HCT116 (cell line): Measurements from ENCODE around the gene TADA2B. TPM values are rescaled to one million over a fixed set of nuclear protein-coding genes. Genes with fewer than 3 reads are reported as not detected.

Experiments used
- ATAC-seq: fragments of 200-7000 bp; cut with Tn5 transposase; 2 replicates; pipeline ENCODE4 v1.9.1; 2020; ENCODE audit warnings: mild to moderate bottlenecking, moderate library complexity
- BruUV-seq: library from RNA; stranded (reverse); fragments of 400-500 nt; replicated peaks from 2 replicates; lab custom pipeline; 2021; lab: Mats Ljungman, UMichigan
- CTCF ChIA-PET: fragments of 300-600 bp; sonication (Branson Sonifier 250); formaldehyde crosslinking; loops from one replicate; lab custom pipeline; 2021; ENCODE audit warnings: antibody characterized with exemption; lab: Charles Lee
- POLR2A ChIA-PET: fragments of 300-600, 350-600 bp; sonication (Branson Sonifier 250); formaldehyde crosslinking; loops from one replicate; lab custom pipeline; 2021; ENCODE audit warnings: antibody characterized with exemption; lab: Charles Lee
- RAD21 ChIA-PET, 2 experiments: fragments of 300-600 bp; sonication (Branson Sonifier 250); formaldehyde crosslinking; loops; one replicate each; lab custom pipeline; 2023; ENCODE audit warnings: low total read pairs in 2 of 2; ENCODE audit not compliant: uncharacterized antibody in 2 of 2, unreplicated experiment in 2 of 2, low non-redundant PET in 1 of 2; lab: Charles Lee
- DNase-seq: peaks from one replicate; pipeline ENCODE4 v3.0.0-alpha.2; 2010; ENCODE audit warnings: low read depth, low spot score
- H2AFZ ChIP-seq: fragments of 200-600 bp; shearing (Covaris generic), sonication (generic); 2 replicates; pipeline ENCODE4 v1.6.1; 2017; ENCODE audit warnings: low read depth, mixed run types, mixed read lengths, antibody characterized with exemption, low read length; ENCODE audit not compliant: poor library complexity, severe bottlenecking
- H3K27ac ChIP-seq: 2 replicates; pipeline ENCODE4 v1.5.1; 2012; ENCODE audit warnings: low read depth, low read length
- H3K27me3 ChIP-seq: fragments of 200-600 bp; sonication (generic); 2 replicates; pipeline ENCODE4 v1.6.1; 2016; ENCODE audit warnings: mixed run types, low read length, mixed read lengths; ENCODE audit not compliant: insufficient read depth
- H3K36me3 ChIP-seq, 2 experiments: fragments of 200-500 bp in 1 of 2; fragments of 200-600 bp in 1 of 2; sonication (Bioruptor generic) in 1 of 2; sonication (generic) in 1 of 2; 2 replicates each; pipeline versions ENCODE4 v1.5.1 to v1.6.1; 2014 to 2016; ENCODE audit warnings: low read length in 2 of 2, inconsistent platforms in 1 of 2, mixed read lengths in 1 of 2, mixed run types in 1 of 2; ENCODE audit not compliant: insufficient read depth in 2 of 2, control insufficient read depth in 1 of 2
- H3K4me1 ChIP-seq, 2 experiments: fragments of 200-600 bp in 1 of 2; sonication (generic) in 1 of 2; 2 replicates each; pipeline versions ENCODE4 v1.5.1 to v1.6.1; 2012 to 2017; ENCODE audit warnings: low read length in 2 of 2, inconsistent platforms in 1 of 2, mild to moderate bottlenecking in 1 of 2, mixed read lengths in 1 of 2, mixed run types in 1 of 2, moderate library complexity in 1 of 2; ENCODE audit not compliant: insufficient read depth in 2 of 2, control insufficient read depth in 1 of 2
- H3K4me2 ChIP-seq: fragments of 200-600 bp; sonication (generic); 2 replicates; pipeline ENCODE4 v1.6.1; 2017; ENCODE audit warnings: mixed run types, low read length, mixed read lengths
- H3K4me3 ChIP-seq, 2 experiments: fragments of 200-600 bp in 1 of 2; sonication (generic) in 1 of 2; replicated peaks in 1 of 2; 2 replicates each; pipeline ENCODE4 v1.5.1; 2011 to 2016; ENCODE audit warnings: low read length in 2 of 2, control low read depth in 1 of 2, low read depth in 1 of 2, mild to moderate bottlenecking in 1 of 2, mixed read lengths in 1 of 2, mixed run types in 1 of 2
- H3K79me2 ChIP-seq: fragments of 200-600 bp; sonication (generic); 2 replicates; pipeline ENCODE4 v1.6.1; 2017; ENCODE audit warnings: mild to moderate bottlenecking, mixed run types, low read length, moderate library complexity, mixed read lengths; ENCODE audit not compliant: insufficient read depth
- H3K9ac ChIP-seq: fragments of 200-600 bp; sonication (generic); 2 replicates; pipeline ENCODE4 v1.6.1; 2016; ENCODE audit warnings: low read length, mixed read lengths
- H3K9me2 ChIP-seq: fragments of 200-600 bp; sonication (generic), shearing (Covaris generic); 2 replicates; pipeline ENCODE4 v1.6.1; 2017; ENCODE audit warnings: mixed run types, mild to moderate bottlenecking, moderate library complexity; ENCODE audit not compliant: insufficient read depth
- H3K9me3 ChIP-seq, 2 experiments: fragments of 200-500 bp in 1 of 2; fragments of 200-600 bp in 1 of 2; sonication (Bioruptor generic) in 1 of 2; sonication (generic) in 1 of 2; 2 replicates each; pipeline ENCODE4 v1.6.1; 2014 to 2017; ENCODE audit warnings: low read length in 2 of 2, mixed read lengths in 2 of 2, inconsistent platforms in 1 of 2, low read depth in 1 of 2, mild to moderate bottlenecking in 1 of 2, mixed run types in 1 of 2, moderate library complexity in 1 of 2; ENCODE audit not compliant: control insufficient read depth in 1 of 2, insufficient read depth in 1 of 2
- H4K20me1 ChIP-seq: fragments of 200-600 bp; sonication (generic), shearing (Covaris generic); 2 replicates; pipeline ENCODE4 v1.6.1; 2017; ENCODE audit warnings: mixed run types, mild to moderate bottlenecking, moderate library complexity; ENCODE audit not compliant: insufficient read depth
- ELF1 ChIP-seq: IDR thresholded peaks from 2 replicates; pipeline ENCODE4 v1.6.1; 2012; ENCODE audit warnings: low read depth, borderline replicate concordance
- EZH2phosphoT487 ChIP-seq: fragments of 200-600 bp; IDR thresholded peaks from 2 replicates; pipeline ENCODE4 v1.6.1; 2018; ENCODE audit warnings: antibody characterized with exemption, borderline replicate concordance
- FOSL1 ChIP-seq: IDR thresholded peaks from 2 replicates; pipeline ENCODE4 v1.6.1; 2012; ENCODE audit warnings: low read depth
- JUND ChIP-seq: IDR thresholded peaks from 2 replicates; pipeline ENCODE4 v1.6.1; 2012
- POLR2A ChIP-seq: IDR thresholded peaks from 2 replicates; pipeline ENCODE4 v1.7.0; 2011; ENCODE audit warnings: borderline replicate concordance; ENCODE audit not compliant: insufficient read depth, insufficient read length; ENCODE audit errors: extremely low read depth
- POLR2AphosphoS5 ChIP-seq: IDR thresholded peaks from 2 replicates; pipeline ENCODE4 v1.6.1; 2011; ENCODE audit warnings: mild to moderate bottlenecking, low read depth, low read length, moderate library complexity
- RAD21 ChIP-seq: IDR thresholded peaks from 2 replicates; pipeline ENCODE4 v1.6.1; 2012; ENCODE audit warnings: low read depth, mild to moderate bottlenecking
- ZNF274 ChIP-seq: fragments of 200-500 bp; sonication (Bioruptor generic); IDR thresholded peaks from 2 replicates; pipeline ENCODE4 v1.6.1; 2014; ENCODE audit warnings: mild to moderate bottlenecking, low read depth, low read length, inconsistent platforms
- intact Hi-C: fragments of 100-400 bp; cut with micrococcal nuclease; formaldehyde crosslinking; loops from 2 replicates; pipeline ENCODE4 v1.10.0; 2022
- total RNA-seq: library from RNA; stranded (reverse); gene quantifications from one replicate; pipeline ENCODE4 v1.2.1, GENCODE V29; 2021; ENCODE audit not compliant: unreplicated experiment
- TF ChIP-seq, protein P1 (sequence below): IDR thresholded peaks from 2 replicates; pipeline ENCODE4 v1.6.1; 2012
- TF ChIP-seq, protein P2 (sequence below), 3 experiments: fragments of 200-600 bp in 1 of 3; sonication (generic) in 1 of 3; IDR thresholded peaks in 2 of 3; conservative IDR thresholded peaks in 1 of 3; 2 replicates each; pipeline ENCODE4 v1.5.1; 2012 to 2017; ENCODE audit warnings: low read depth in 2 of 3, low read length in 2 of 3, antibody characterized with exemption in 1 of 3, borderline replicate concordance in 1 of 3, control low read depth in 1 of 3, mild to moderate bottlenecking in 1 of 3, mixed read lengths in 1 of 3, mixed run types in 1 of 3, moderate library complexity in 1 of 3; ENCODE audit not compliant: insufficient read depth in 1 of 3

Gene TADA2B
- total RNA-seq, 1 experiment from 2014 or later: 13.4 TPM

DNA sequence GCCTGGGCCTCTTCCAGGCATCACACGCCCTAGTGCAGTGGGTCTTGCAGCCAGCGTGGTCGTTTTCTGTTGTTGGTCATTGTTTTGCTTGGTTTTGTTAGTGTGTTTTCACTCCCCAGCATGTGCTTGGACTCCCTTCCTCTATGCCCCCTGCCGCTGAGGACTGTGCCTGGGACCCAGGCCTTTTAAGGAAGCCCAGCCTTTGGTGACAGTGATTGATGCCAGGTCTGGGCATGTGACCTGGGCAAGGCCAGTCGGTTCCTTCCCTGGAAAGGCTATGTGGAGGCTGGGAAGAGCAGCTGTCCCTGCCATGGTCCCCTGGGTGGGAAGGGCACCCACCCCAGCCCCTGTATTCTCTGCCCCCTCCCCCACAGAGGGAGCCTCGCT lies 33.5 kb downstream of the TADA2B start:
- CTCF ChIA-PET: interaction anchor here (0.8 kb wide), 1 partner anchor 9 kb away, joined by 4 read pairs; the partner anchor contains the start of gene GRPEL1
- BruUV-seq: no TSS peak
- DNase-seq: no peak

More for the DNA sequence above, 33.5 kb downstream of the TADA2B start:
- no peak overlapping the region for H3K9ac ChIP-seq
- intact Hi-C loops: no loop called here
- H3K4me3 ChIP-seq: no peak overlapping the region
- TF ChIP-seq ZNF274 (no peak), EZH2phosphoT487 (no peak), JUND (no peak), POLR2A (no peak), FOSL1 (no peak), RAD21 (no peak), ELF1 (no peak), POLR2AphosphoS5 (no peak)
- TF ChIP-seq, protein P1, sequence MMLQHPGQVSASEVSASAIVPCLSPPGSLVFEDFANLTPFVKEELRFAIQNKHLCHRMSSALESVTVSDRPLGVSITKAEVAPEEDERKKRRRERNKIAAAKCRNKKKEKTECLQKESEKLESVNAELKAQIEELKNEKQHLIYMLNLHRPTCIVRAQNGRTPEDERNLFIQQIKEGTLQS: no peak
- TF ChIP-seq, protein P2, sequence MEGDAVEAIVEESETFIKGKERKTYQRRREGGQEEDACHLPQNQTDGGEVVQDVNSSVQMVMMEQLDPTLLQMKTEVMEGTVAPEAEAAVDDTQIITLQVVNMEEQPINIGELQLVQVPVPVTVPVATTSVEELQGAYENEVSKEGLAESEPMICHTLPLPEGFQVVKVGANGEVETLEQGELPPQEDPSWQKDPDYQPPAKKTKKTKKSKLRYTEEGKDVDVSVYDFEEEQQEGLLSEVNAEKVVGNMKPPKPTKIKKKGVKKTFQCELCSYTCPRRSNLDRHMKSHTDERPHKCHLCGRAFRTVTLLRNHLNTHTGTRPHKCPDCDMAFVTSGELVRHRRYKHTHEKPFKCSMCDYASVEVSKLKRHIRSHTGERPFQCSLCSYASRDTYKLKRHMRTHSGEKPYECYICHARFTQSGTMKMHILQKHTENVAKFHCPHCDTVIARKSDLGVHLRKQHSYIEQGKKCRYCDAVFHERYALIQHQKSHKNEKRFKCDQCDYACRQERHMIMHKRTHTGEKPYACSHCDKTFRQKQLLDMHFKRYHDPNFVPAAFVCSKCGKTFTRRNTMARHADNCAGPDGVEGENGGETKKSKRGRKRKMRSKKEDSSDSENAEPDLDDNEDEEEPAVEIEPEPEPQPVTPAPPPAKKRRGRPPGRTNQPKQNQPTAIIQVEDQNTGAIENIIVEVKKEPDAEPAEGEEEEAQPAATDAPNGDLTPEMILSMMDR (IDR thresholded peaks at IDR 0.05 in 2 of 3, conservative IDR thresholded peaks at IDR 0.05 in 1 of 3; ENCODE audit: borderline replicate concordance in 1 of 3, insufficient read depth in 1 of 3, low read depth in 2 of 3, low read length in 2 of 3): no peak
- H3K36me3 ChIP-seq: no peaks in the 10 kb centered on the region
- no peak overlapping the region for H3K27ac ChIP-seq
- H4K20me1 ChIP-seq: no peaks in the 10 kb centered on the region
- H3K9me3 ChIP-seq: no peaks in the 10 kb centered on the region
- no peak overlapping the region for H2AFZ ChIP-seq
- RAD21 ChIA-PET: no interaction called here
- peaks cover 0 to 14% of the 10 kb centered on the region in 2 experiments; a peak in 2 of 4 replicates for H3K4me1 ChIP-seq
- H3K9me2 ChIP-seq: no peaks in the 10 kb centered on the region
- H3K79me2 ChIP-seq: no peaks in the 10 kb centered on the region
- ATAC-seq: no peak
- H3K27me3 ChIP-seq: no peaks in the 10 kb centered on the region
- POLR2A ChIA-PET: no interaction called here
- no peak overlapping the region for H3K4me2 ChIP-seq
